Cardiac fibroblast (primary cell): ENCODE measurements around the gene PGLYRP1.

Experiments
- DNase-seq, 2 donors: peaks; one replicate each; pipeline versions ENCODE4 v3.0.0 to v3.0.0-alpha.2; 2010; ENCODE audit warnings: low read depth in 2 of 2
- H3K4me3 ChIP-seq, 2 donors: replicated peaks in 1 of 2; 1 replicate in 1 of 2; 2 replicates in 1 of 2; pipeline ENCODE4 v1.5.1; 2011; ENCODE audit warnings: low read depth in 2 of 2, low read length in 2 of 2, mild to moderate bottlenecking in 2 of 2, moderate library complexity in 1 of 2
- CTCF ChIP-seq: IDR thresholded peaks from one replicate; pipeline ENCODE4 v1.5.1; 2011; ENCODE audit warnings: low read depth, mild to moderate bottlenecking, low read length, inconsistent platforms

PGLYRP1 gene

GRCh38 chr19:46042252-46042883 is 19.5 kb upstream of the PGLYRP1 start:
- DNase-seq, result no peak
- no peak overlapping the region for H3K4me3 ChIP-seq
- TF ChIP-seq CTCF, result no peak

GRCh38 chr19:46040952-46041500 is 18.2 kb upstream of the PGLYRP1 start, which contains the start of gene IGFL4:
IGFL4 (minus strand) TSS chr19:46041002; CDS start chr19:46040962, 40 bp downstream.
- TF ChIP-seq CTCF, result no peak
- no peak within 1 kb of the TSS for H3K4me3 ChIP-seq
- no peak for DNase-seq

- TF ChIP-seq CTCF, result no peak
- no peak overlapping the region for H3K4me3 ChIP-seq
- DNase-seq, result no peak
Measured at GRCh38 chr19:46040125-46040524, 17.3 kb upstream of the PGLYRP1 start.

- no peak overlapping the region for H3K4me3 ChIP-seq
- no peak for DNase-seq
- no peak for TF ChIP-seq CTCF
Measured at GRCh38 chr19:46036744-46037128, 13.9 kb upstream of the PGLYRP1 start.

- no peak for TF ChIP-seq CTCF
- DNase-seq, result no peak
- no peak overlapping the region for H3K4me3 ChIP-seq
Measured at GRCh38 chr19:46035986-46036743, 13.3 kb upstream of the PGLYRP1 start.

GRCh38 chr19:46035546-46035945 is 12.7 kb upstream of the PGLYRP1 start:
- no peak for DNase-seq
- H3K4me3 ChIP-seq, result no peak overlapping the region
- no peak for TF ChIP-seq CTCF
